Activated T-cell treated with anti-CD3 and anti-CD28 coated beads, Interleukin-2, amount 50 U/mL, for 24 hours (primary cell): ENCODE results near the gene CFAP43.
"Not testable (repeated sequence)": the region's sequence is repeated elsewhere in the genome, so short reads cannot be mapped to it uniquely, and the experiment has no call there.

ENCODE experiments used
- DNase-seq: peaks from one replicate; pipeline ENCODE4 v3.0.0-alpha.2; 2020
- H3K27ac Mint-ChIP-seq: 2 replicates; pipeline ENCODE4 v1.8.0; 2020; ENCODE audit warnings: mild to moderate bottlenecking, mixed read lengths
- H3K27me3 Mint-ChIP-seq: 2 replicates; pipeline ENCODE4 v1.8.0; 2020; ENCODE audit warnings: mixed read lengths
- H3K36me3 Mint-ChIP-seq: 2 replicates; pipeline ENCODE4 v1.8.0; 2020; ENCODE audit warnings: low read depth, mixed read lengths
- H3K4me1 Mint-ChIP-seq: 2 replicates; pipeline ENCODE4 v1.8.0; 2020; ENCODE audit warnings: low read depth, mixed read lengths
- H3K4me3 Mint-ChIP-seq: 2 replicates; pipeline ENCODE4 v1.8.0; 2020; ENCODE audit warnings: mild to moderate bottlenecking, moderate library complexity, mixed read lengths
- H3K9me3 Mint-ChIP-seq: 2 replicates; pipeline ENCODE4 v1.8.0; 2020; ENCODE audit warnings: mixed read lengths

CFAP43 gene

GRCh38 chr10:104250371-104250770, 18.2 kb upstream of the CFAP43 start:
- Mint-ChIP-seq H3K4me1 (peaks cover 35% of the 10 kb centered on the region), H3K27ac (no peak overlapping the region), H3K4me3 (no peak overlapping the region), H3K9me3 (no peaks in the 10 kb centered on the region), H3K36me3 (peaks cover 5% of the 10 kb centered on the region), H3K27me3 (peaks cover 15% of the 10 kb centered on the region)
- DNase-seq: no peak

- not testable (repeated sequence) for H3K27ac Mint-ChIP-seq, DNase-seq, H3K9me3 Mint-ChIP-seq, H3K36me3 Mint-ChIP-seq, H3K4me3 Mint-ChIP-seq
- peaks cover 18% of the 10 kb centered on the region for H3K27me3 Mint-ChIP-seq
- H3K4me1 Mint-ChIP-seq: peaks cover 28% of the 10 kb centered on the region
Observed at GRCh38 chr10:104248931-104249330, 16.8 kb upstream of the CFAP43 start.

GRCh38 chr10:104247513-104248146, 15.5 kb upstream of the CFAP43 start:
- Mint-ChIP-seq H3K27me3 (peaks cover 23% of the 10 kb centered on the region), H3K4me1 (peaks cover 17% of the 10 kb centered on the region), H3K9me3 (no peaks in the 10 kb centered on the region), H3K36me3 (no peaks in the 10 kb centered on the region), H3K27ac (peak overlapping the region; percentile 64), H3K4me3 (no peak overlapping the region)
- DNase-seq: no peak

GRCh38 chr10:104246976-104247375, 14.8 kb upstream of the CFAP43 start:
- Mint-ChIP-seq H3K36me3 (no peaks in the 10 kb centered on the region), H3K4me1 (peaks cover 17% of the 10 kb centered on the region), H3K27me3 (peaks cover 25% of the 10 kb centered on the region), H3K27ac (peak overlapping the region; percentile 64), H3K9me3 (no peaks in the 10 kb centered on the region), H3K4me3 (no peak overlapping the region)
- DNase-seq: no peak

GRCh38 chr10:104245066-104245632, 13.0 kb upstream of the CFAP43 start:
- Mint-ChIP-seq H3K4me1 (peaks cover 17% of the 10 kb centered on the region), H3K36me3 (no peaks in the 10 kb centered on the region), H3K4me3 (no peak overlapping the region), H3K27ac (no peak overlapping the region), H3K27me3 (peaks cover 35% of the 10 kb centered on the region), H3K9me3 (no peaks in the 10 kb centered on the region)
- no peak for DNase-seq

GRCh38 chr10:104243512-104243911, 11.3 kb upstream of the CFAP43 start:
- no peaks in the 10 kb centered on the region for H3K9me3 Mint-ChIP-seq
- no peak overlapping the region for H3K27ac Mint-ChIP-seq
- H3K4me3 Mint-ChIP-seq: no peak overlapping the region
- H3K4me1 Mint-ChIP-seq: peaks cover 17% of the 10 kb centered on the region
- H3K27me3 Mint-ChIP-seq: peaks cover 31% of the 10 kb centered on the region
- no peak for DNase-seq
- H3K36me3 Mint-ChIP-seq: no peaks in the 10 kb centered on the region

GRCh38 chr10:104243009-104243408, 10.8 kb upstream of the CFAP43 start:
- Mint-ChIP-seq H3K4me1 (peaks cover 16% of the 10 kb centered on the region), H3K27me3 (peaks cover 28% of the 10 kb centered on the region)
- not testable (repeated sequence) for H3K9me3 Mint-ChIP-seq, H3K36me3 Mint-ChIP-seq, DNase-seq, H3K27ac Mint-ChIP-seq, H3K4me3 Mint-ChIP-seq

- Mint-ChIP-seq H3K27ac (no peak overlapping the region), H3K9me3 (no peaks in the 10 kb centered on the region), H3K27me3 (peaks cover 28% of the 10 kb centered on the region), H3K4me3 (no peak overlapping the region), H3K4me1 (peaks cover 13% of the 10 kb centered on the region), H3K36me3 (no peaks in the 10 kb centered on the region)
- DNase-seq: no peak
Observed at GRCh38 chr10:104242545-104242944, 10.4 kb upstream of the CFAP43 start.

GRCh38 chr10:104240078-104240477, 7.9 kb upstream of the CFAP43 start:
- H3K27me3 Mint-ChIP-seq: peaks cover 45% of the 10 kb centered on the region
- no peaks in the 10 kb centered on the region for H3K4me1 Mint-ChIP-seq

GRCh38 chr10:104235801-104236200, 3.6 kb upstream of the CFAP43 start:
- Mint-ChIP-seq H3K27me3 (peaks cover 37% of the 10 kb centered on the region), H3K27ac (no peak overlapping the region), H3K4me3 (no peak overlapping the region), H3K4me1 (peaks cover 12% of the 10 kb centered on the region), H3K9me3 (peaks cover 9% of the 10 kb centered on the region), H3K36me3 (no peaks in the 10 kb centered on the region)
- DNase-seq: no peak

More at GRCh38 chr10:104240078-104240477, 7.9 kb upstream of the CFAP43 start:
- H3K9me3 Mint-ChIP-seq: peaks cover 9% of the 10 kb centered on the region
- no peak overlapping the region for H3K4me3 Mint-ChIP-seq
- DNase-seq: no peak
- H3K36me3 Mint-ChIP-seq: no peaks in the 10 kb centered on the region
- H3K27ac Mint-ChIP-seq: no peak overlapping the region

GRCh38 chr10:104234934-104235333, 2.8 kb upstream of the CFAP43 start:
- H3K27ac Mint-ChIP-seq: no peak overlapping the region
- H3K4me3 Mint-ChIP-seq: no peak overlapping the region
- peaks cover 9% of the 10 kb centered on the region for H3K9me3 Mint-ChIP-seq
- no peak for DNase-seq
- H3K36me3 Mint-ChIP-seq: no peaks in the 10 kb centered on the region
- H3K4me1 Mint-ChIP-seq: peaks cover 12% of the 10 kb centered on the region
- peaks cover 31% of the 10 kb centered on the region for H3K27me3 Mint-ChIP-seq

GRCh38 chr10:104233817-104234216, 1.7 kb upstream of the CFAP43 start:
- Mint-ChIP-seq H3K4me3 (peak overlapping the region; percentile 38), H3K27ac (no peak overlapping the region), H3K27me3 (peaks cover 29% of the 10 kb centered on the region), H3K36me3 (no peaks in the 10 kb centered on the region), H3K4me1 (peaks cover 12% of the 10 kb centered on the region), H3K9me3 (peaks cover 9% of the 10 kb centered on the region)
- DNase-seq: no peak

GRCh38 chr10:104232613-104233102, 494 bp upstream of the CFAP43 start:
- Mint-ChIP-seq H3K36me3 (no peaks in the 10 kb centered on the region), H3K27ac (peak overlapping the region; percentile 59), H3K27me3 (peaks cover 27% of the 10 kb centered on the region), H3K9me3 (peaks cover 9% of the 10 kb centered on the region), H3K4me3 (peak overlapping the region; percentile 84), H3K4me1 (peaks cover 12% of the 10 kb centered on the region)
- no peak for DNase-seq

- Mint-ChIP-seq H3K27me3 (peaks cover 14% of the 10 kb centered on the region), H3K4me1 (peaks cover 12% of the 10 kb centered on the region), H3K9me3 (peaks cover 1% of the 10 kb centered on the region), H3K27ac (no peak overlapping the region), H3K36me3 (no peaks in the 10 kb centered on the region), H3K4me3 (no peak overlapping the region)
- no peak for DNase-seq
Observed at GRCh38 chr10:104230490-104230889, 1.7 kb downstream of the CFAP43 start.

- H3K36me3 Mint-ChIP-seq: no peaks in the 10 kb centered on the region
- H3K27ac Mint-ChIP-seq: no peak overlapping the region
- no peaks in the 10 kb centered on the region for H3K9me3 Mint-ChIP-seq
- peaks cover 19% of the 10 kb centered on the region for H3K27me3 Mint-ChIP-seq
- no peaks in the 10 kb centered on the region for H3K4me1 Mint-ChIP-seq
- H3K4me3 Mint-ChIP-seq: no peak overlapping the region
- DNase-seq: no peak
Observed at GRCh38 chr10:104223304-104223703, 8.9 kb downstream of the CFAP43 start.
